Endothelial cell (in vitro differentiated cells): ENCODE measurements around the gene TSHZ3. TPM values are rescaled to one million over a fixed set of nuclear protein-coding genes. Genes with fewer than 3 reads are reported as not detected.

Experiments
- DNase-seq: peaks from one replicate; pipeline ENCODE4 v3.0.0; 2021; ENCODE audit warnings: low spot score
- H3K27ac Mint-ChIP-seq: one replicate; pipeline ENCODE4 v1.8.0; 2021; ENCODE audit warnings: mixed read lengths, inconsistent platforms; ENCODE audit not compliant: unreplicated experiment
- H3K27me3 Mint-ChIP-seq: one replicate; pipeline ENCODE4 v1.8.0; 2021; ENCODE audit warnings: mild to moderate bottlenecking, moderate library complexity, mixed read lengths, inconsistent platforms; ENCODE audit not compliant: unreplicated experiment
- H3K36me3 Mint-ChIP-seq: one replicate; pipeline ENCODE4 v1.8.0; 2021; ENCODE audit warnings: mild to moderate bottlenecking, low read depth, mixed read lengths, inconsistent platforms; ENCODE audit not compliant: unreplicated experiment
- H3K4me1 Mint-ChIP-seq: one replicate; pipeline ENCODE4 v1.8.0; 2021; ENCODE audit warnings: mild to moderate bottlenecking, mixed read lengths, inconsistent platforms; ENCODE audit not compliant: unreplicated experiment
- H3K4me3 Mint-ChIP-seq: one replicate; pipeline ENCODE4 v1.8.0; 2021; ENCODE audit warnings: mild to moderate bottlenecking, mixed read lengths, inconsistent platforms; ENCODE audit not compliant: unreplicated experiment
- H3K9me3 Mint-ChIP-seq: one replicate; pipeline ENCODE4 v1.8.0; 2021; ENCODE audit warnings: mixed read lengths, inconsistent platforms; ENCODE audit not compliant: unreplicated experiment
- CTCF ChIP-seq: fragments of 200-600 bp; sonication (generic); IDR thresholded peaks from one replicate; pipeline ENCODE4 v1.5.0; 2021; ENCODE audit warnings: antibody characterized with exemption; ENCODE audit not compliant: unreplicated experiment
- total RNA-seq: library from RNA; stranded (reverse); fragmentation: NEBNext Ultra II Directional; extraction: Animal tissue kit (Norgen Biotek cat#: 25700); gene quantifications from one replicate; pipeline ENCODE4 v1.2.1, GENCODE V29; 2021; ENCODE audit not compliant: unreplicated experiment

The TSHZ3 gene
- total RNA-seq, 1 donor from 2014 or later: 12.3 TPM

- H3K4me3 Mint-ChIP-seq: no peak overlapping the region
- peaks cover 18% of the 10 kb centered on the region for H3K4me1 Mint-ChIP-seq
- TF ChIP-seq CTCF: no peak
- H3K27ac Mint-ChIP-seq: no peak overlapping the region
- H3K9me3 Mint-ChIP-seq: no peaks in the 10 kb centered on the region
- peaks cover 2% of the 10 kb centered on the region for H3K27me3 Mint-ChIP-seq
- DNase-seq: no peak
- no peaks in the 10 kb centered on the region for H3K36me3 Mint-ChIP-seq
These were observed 14.2 kb downstream of the TSHZ3 start for GRCh38 chr19:31334849-31335624.

GRCh38 chr19:31334101-31334848 lies 15.0 kb downstream of the TSHZ3 start:
- Mint-ChIP-seq H3K4me3 (no peak overlapping the region), H3K36me3 (no peaks in the 10 kb centered on the region), H3K27ac (no peak overlapping the region), H3K27me3 (peaks cover 2% of the 10 kb centered on the region), H3K4me1 (peaks cover 13% of the 10 kb centered on the region), H3K9me3 (no peaks in the 10 kb centered on the region)
- no peak for TF ChIP-seq CTCF
- no peak for DNase-seq

- Mint-ChIP-seq H3K4me1 (peaks cover 2% of the 10 kb centered on the region), H3K9me3 (no peaks in the 10 kb centered on the region), H3K27ac (no peak overlapping the region), H3K27me3 (no peaks in the 10 kb centered on the region), H3K36me3 (no peaks in the 10 kb centered on the region), H3K4me3 (no peak overlapping the region)
- TF ChIP-seq CTCF: no peak
- DNase-seq: no peak
These were observed 17.1 kb downstream of the TSHZ3 start for GRCh38 chr19:31332096-31332495.

GRCh38 chr19:31331536-31331935 lies 17.7 kb downstream of the TSHZ3 start:
- DNase-seq: no peak
- H3K27me3 Mint-ChIP-seq: no peaks in the 10 kb centered on the region
- H3K4me1 Mint-ChIP-seq: peaks cover 2% of the 10 kb centered on the region
- no peak overlapping the region for H3K27ac Mint-ChIP-seq
- no peak for TF ChIP-seq CTCF
- no peak overlapping the region for H3K4me3 Mint-ChIP-seq
- no peaks in the 10 kb centered on the region for H3K36me3 Mint-ChIP-seq
- H3K9me3 Mint-ChIP-seq: no peaks in the 10 kb centered on the region

- DNase-seq: no peak
- Mint-ChIP-seq H3K36me3 (no peaks in the 10 kb centered on the region), H3K4me3 (no peak overlapping the region), H3K4me1 (peaks cover 2% of the 10 kb centered on the region), H3K27ac (no peak overlapping the region), H3K27me3 (no peaks in the 10 kb centered on the region), H3K9me3 (no peaks in the 10 kb centered on the region)
- no peak for TF ChIP-seq CTCF
These were observed 18.5 kb downstream of the TSHZ3 start for GRCh38 chr19:31330761-31331160.
